SK-N-SH (cell line): ENCODE data around the gene MASP1. TPM values are rescaled to one million over a fixed set of nuclear protein-coding genes. Genes with fewer than 3 reads are reported as not detected.

Experiments used
- CTCF ChIA-PET: fragments of 300-600, 350-600 bp; formaldehyde crosslinking; extraction: SDS; loops from one replicate; lab custom pipeline; 2021; lab: Yijun Ruan, JAX
- POLR2A ChIA-PET: fragments of 350-600 bp; sonication (Branson Sonifier 250); formaldehyde crosslinking; extraction: SDS; loops from one replicate; lab custom pipeline; 2020; ENCODE audit warnings: antibody characterized with exemption, inconsistent platforms; lab: Yijun Ruan, JAX
- DNase-seq: peaks from one replicate; pipeline ENCODE4 v3.0.0; 2012
- H2AFZ ChIP-seq: fragments of 200-600 bp; sonication (generic); 2 replicates; pipeline ENCODE4 v1.8.1; 2016; ENCODE audit warnings: antibody characterized with exemption, mild to moderate bottlenecking, low read depth
- H3F3A ChIP-seq: fragments of 200-600 bp; sonication (generic); replicated peaks from 2 replicates; pipeline ENCODE3; 2016; ENCODE audit warnings: antibody characterized with exemption, mild to moderate bottlenecking; ENCODE audit not compliant: insufficient read depth
- H3K27ac ChIP-seq, 2 experiments: fragments of 200-500 bp in 1 of 2; fragments of 200-600 bp in 1 of 2; sonication (Bioruptor generic) in 1 of 2; sonication (generic), shearing (Covaris generic) in 1 of 2; 2 replicates each; pipeline versions ENCODE4 v1.5.1 to v1.6.1; 2014 to 2016; ENCODE audit warnings: low read depth in 2 of 2, inconsistent platforms in 1 of 2, low read length in 1 of 2, mild to moderate bottlenecking in 1 of 2, mixed read lengths in 1 of 2
- H3K27me3 ChIP-seq: fragments of 200-600 bp; sonication (generic), shearing (Covaris generic); 2 replicates; pipeline ENCODE4 v1.6.1; 2016; ENCODE audit warnings: mixed run types; ENCODE audit not compliant: insufficient read depth
- H3K36me3 ChIP-seq, 2 experiments: fragments of 200-500 bp in 1 of 2; fragments of 200-600 bp in 1 of 2; sonication (Bioruptor generic) in 1 of 2; sonication (generic) in 1 of 2; replicated peaks in 1 of 2; 2 replicates each; pipeline versions ENCODE3 to v1.5.1; 2014 to 2016; ENCODE audit warnings: low read length in 1 of 2, mild to moderate bottlenecking in 1 of 2; ENCODE audit not compliant: insufficient read depth in 2 of 2, control insufficient read depth in 1 of 2
- H3K4me1 ChIP-seq, 2 experiments: fragments of 200-500 bp in 1 of 2; fragments of 200-600 bp in 1 of 2; sonication (Bioruptor generic) in 1 of 2; sonication (generic), shearing (Covaris generic) in 1 of 2; 2 replicates each; pipeline versions ENCODE4 v1.5.1 to v1.6.1; 2014 to 2016; ENCODE audit warnings: low read depth in 1 of 2, low read length in 1 of 2, mixed run types in 1 of 2; ENCODE audit not compliant: insufficient read depth in 2 of 2, control insufficient read depth in 1 of 2
- H3K4me2 ChIP-seq: fragments of 200-600 bp; sonication (generic), shearing (Covaris generic); 2 replicates; pipeline ENCODE4 v1.6.1; 2017; ENCODE audit warnings: mixed run types
- H3K4me3 ChIP-seq, 2 experiments: fragments of 200-500 bp in 1 of 2; fragments of 200-600 bp in 1 of 2; sonication (Bioruptor generic) in 1 of 2; sonication (generic), shearing (Covaris generic) in 1 of 2; 2 replicates each; pipeline versions ENCODE4 v1.5.1 to v1.8.1; 2014 to 2016; ENCODE audit warnings: low read depth in 2 of 2, inconsistent platforms in 1 of 2, low read length in 1 of 2, mild to moderate bottlenecking in 1 of 2, mixed read lengths in 1 of 2, moderate library complexity in 1 of 2
- H3K79me2 ChIP-seq: fragments of 200-600 bp; sonication (generic); 2 replicates; pipeline ENCODE4 v1.8.1; 2017; ENCODE audit warnings: mild to moderate bottlenecking; ENCODE audit not compliant: insufficient read depth
- H3K9ac ChIP-seq: fragments of 200-600 bp; sonication (generic); 2 replicates; pipeline ENCODE4 v1.6.1; 2017; ENCODE audit warnings: mixed run types
- H3K9me2 ChIP-seq: fragments of 200-600 bp; sonication (generic); 2 replicates; pipeline ENCODE4 v1.6.1; 2017; ENCODE audit warnings: mixed run types
- H3K9me3 ChIP-seq: fragments of 200-600 bp; sonication (generic); 2 replicates; pipeline ENCODE4 v1.6.1; 2017; ENCODE audit warnings: mixed run types, mild to moderate bottlenecking, moderate library complexity
- H4K20me1 ChIP-seq: fragments of 200-600 bp; sonication (generic); 2 replicates; pipeline ENCODE4 v1.6.1; 2017; ENCODE audit warnings: mild to moderate bottlenecking, mixed run types; ENCODE audit not compliant: insufficient read depth
- CHD2 ChIP-seq: fragments of 150-350 bp; IDR thresholded peaks from 2 replicates; pipeline ENCODE4 v1.6.1; 2018; ENCODE audit warnings: low read length; ENCODE audit not compliant: partially characterized antibody
- CTCF ChIP-seq: fragments of 200-600 bp; sonication (generic); IDR thresholded peaks from 2 replicates; pipeline ENCODE4 v1.6.1; 2017; ENCODE audit warnings: antibody characterized with exemption, mild to moderate bottlenecking, moderate library complexity
- EZH2phosphoT487 ChIP-seq: fragments of 200-600 bp; sonication (generic); IDR thresholded peaks from 2 replicates; pipeline ENCODE4 v1.6.1; 2017; ENCODE audit warnings: low read depth, mixed run types, mild to moderate bottlenecking, antibody characterized with exemption, moderate library complexity, borderline replicate concordance
- FOSL2 ChIP-seq: IDR thresholded peaks from 2 replicates; pipeline ENCODE4 v1.4.0; 2012; ENCODE audit warnings: low read depth, mild to moderate bottlenecking, moderate library complexity, borderline replicate concordance
- FOXM1 ChIP-seq: IDR thresholded peaks from 2 replicates; pipeline ENCODE4 v1.4.0; 2012; ENCODE audit warnings: low read depth, mild to moderate bottlenecking
- GABPA ChIP-seq: IDR thresholded peaks from 2 replicates; pipeline ENCODE4 v1.4.0; 2012; ENCODE audit warnings: low read depth, mild to moderate bottlenecking
- GATA2 ChIP-seq: sonication (generic); formaldehyde crosslinking; IDR thresholded peaks from 2 replicates; pipeline ENCODE4 v1.5.0; 2020; ENCODE audit warnings: mild to moderate bottlenecking, missing genetic modification reagents
- IRF3 ChIP-seq: fragments of 150-350 bp; IDR thresholded peaks from 2 replicates; pipeline ENCODE4 v1.6.1; 2016; ENCODE audit warnings: mild to moderate bottlenecking, low read depth, low read length
- MAX ChIP-seq: IDR thresholded peaks from 2 replicates; pipeline ENCODE4 v1.4.0; 2012; ENCODE audit warnings: low read depth
- MXI1 ChIP-seq: IDR thresholded peaks from 2 replicates; pipeline ENCODE4 v1.6.1; 2012; ENCODE audit warnings: mild to moderate bottlenecking, low read depth, low read length, improper control_type of control experiment
- NFIC ChIP-seq: IDR thresholded peaks from 2 replicates; pipeline ENCODE4 v1.4.0; 2012; ENCODE audit warnings: borderline replicate concordance
- NRF1 ChIP-seq: IDR thresholded peaks from 2 replicates; pipeline ENCODE4 v1.6.1; 2012; ENCODE audit warnings: low read depth, mild to moderate bottlenecking, low read length
- POLR2AphosphoS5 ChIP-seq: IDR thresholded peaks from 2 replicates; pipeline ENCODE4 v1.6.1; 2012; ENCODE audit warnings: low read depth, low read length
- RAD21 ChIP-seq: IDR thresholded peaks from 2 replicates; pipeline ENCODE4 v1.6.1; 2012; ENCODE audit warnings: mild to moderate bottlenecking, low read length
- RXRA ChIP-seq: IDR thresholded peaks from 2 replicates; pipeline ENCODE4 v1.4.0; 2012; ENCODE audit warnings: low read depth, mild to moderate bottlenecking, borderline replicate concordance
- TEAD4 ChIP-seq: IDR thresholded peaks from 2 replicates; pipeline ENCODE4 v1.4.0; 2012; ENCODE audit warnings: mild to moderate bottlenecking, borderline replicate concordance; ENCODE audit not compliant: insufficient read depth
- USF1 ChIP-seq: IDR thresholded peaks from 2 replicates; pipeline ENCODE4 v1.4.0; 2012; ENCODE audit warnings: low read depth, borderline replicate concordance
- USF2 ChIP-seq: fragments of 150-350 bp; IDR thresholded peaks from 2 replicates; pipeline ENCODE4 v1.6.1; 2017; ENCODE audit warnings: antibody characterized with exemption, low read length, low read depth, borderline replicate concordance
- ZBTB33 ChIP-seq: IDR thresholded peaks from 2 replicates; pipeline ENCODE4 v1.4.0; 2012; ENCODE audit warnings: low read depth, borderline replicate concordance
- WGBS: methylation state at CpG from one replicate; pipeline ENCODE4 v1.1.6; 2017; ENCODE audit warnings: low lambda C conversion rate; 5-methylcytosine and 5-hydroxymethylcytosine counted together
- polyA plus RNA-seq, 3 experiments: library from polyadenylated mRNA; depleted of rRNA; stranded (reverse); fragments of >200 nt; gene quantifications; 2 replicates each; pipeline ENCODE4 v1.2.3, GENCODE V29; 2012

Gene MASP1
- polyA plus RNA-seq, 1 of the 3 experiments (the other 2 are of a cell fraction): not detected

GRCh38 chr3:187207062-187207461 lies 84.5 kb downstream of the MASP1 start:
- TF ChIP-seq EZH2phosphoT487 (no peak), FOSL2 (no peak), GATA2 (no peak), ZBTB33 (no peak), POLR2AphosphoS5 (no peak), FOXM1 (no peak), TEAD4 (no peak), IRF3 (no peak), GABPA (no peak), RXRA (no peak), MAX (no peak), CHD2 (no peak)
- H3K4me1 ChIP-seq: peaks cover 0 to 7% of the 10 kb centered on the region in 2 experiments; a peak in 1 of 4 replicates
- DNase-seq: no peak
- no peaks in the 10 kb centered on the region for H3K79me2 ChIP-seq
- H3K27me3 ChIP-seq: peaks cover 28% of the 10 kb centered on the region; the same call in 1 of the 2 replicates
- H3F3A ChIP-seq: no peaks in the 10 kb centered on the region
- CTCF ChIA-PET: interaction anchor here (1.9 kb wide), 1 partner anchor 12 kb away, joined by 10 read pairs; no protein-coding TSS in a partner anchor
- no peak overlapping the region for H2AFZ ChIP-seq
- no peaks in the 10 kb centered on the region for H3K36me3 ChIP-seq
- no peak overlapping the region for H3K27ac ChIP-seq
- no peaks in the 10 kb centered on the region for H3K9me2 ChIP-seq
- no peak overlapping the region for H3K4me3 ChIP-seq
- no peak overlapping the region for H3K9ac ChIP-seq
- no peaks in the 10 kb centered on the region for H3K9me3 ChIP-seq
- POLR2A ChIA-PET: no interaction called here
- H3K4me2 ChIP-seq: no peak overlapping the region
- 0% methylated on average over 2 of the region's 2 CpGs for WGBS
- H4K20me1 ChIP-seq: no peaks in the 10 kb centered on the region

- Histone ChIP-seq H3K36me3 (no peaks in the 10 kb centered on the region), H3F3A (no peaks in the 10 kb centered on the region), H3K9me3 (no peaks in the 10 kb centered on the region), H3K79me2 (no peaks in the 10 kb centered on the region), H3K27ac (no peak overlapping the region), H4K20me1 (no peaks in the 10 kb centered on the region), H3K27me3 (peaks cover 41% of the 10 kb centered on the region; the same call in 1 of the 2 replicates), H3K9ac (no peak overlapping the region), H3K4me1 (peaks cover 0 to 6% of the 10 kb centered on the region in 2 experiments; a peak in 1 of 4 replicates), H3K9me2 (no peaks in the 10 kb centered on the region), H3K4me2 (no peak overlapping the region), H3K4me3 (no peak overlapping the region), H2AFZ (no peak overlapping the region)
- ChIA-PET POLR2A (no interaction called here), CTCF (no interaction called here)
- DNase-seq: no peak
- WGBS: 2% methylated on average over 2 of the region's 2 CpGs
- TF ChIP-seq IRF3 (no peak), USF1 (no peak), CTCF (no peak), MXI1 (no peak), NRF1 (no peak), USF2 (no peak), EZH2phosphoT487 (no peak), NFIC (no peak), RAD21 (no peak), RXRA (no peak), FOXM1 (no peak)
Measured at GRCh38 chr3:187205683-187206082, 85.9 kb downstream of the MASP1 start.
